OCI-LY1 (cell line): ENCODE measurements around the gene FBXO8.

Source experiments
- CTCF ChIP-seq: fragments of 200-600 bp; sonication (generic), shearing (Covaris generic); IDR thresholded peaks from 2 replicates; pipeline ENCODE4 v1.5.1; 2017; ENCODE audit warnings: mild to moderate bottlenecking, antibody characterized with exemption, low read length, moderate library complexity, mixed read lengths
- EZH2 ChIP-seq: fragments of 200-600 bp; sonication (generic), shearing (Covaris generic); IDR thresholded peaks from 2 replicates; pipeline ENCODE4 v1.8.0; 2017; ENCODE audit warnings: borderline replicate concordance, mixed run types, mild to moderate bottlenecking, antibody characterized with exemption, low read length, moderate library complexity, mixed read lengths

GRCh38 chr4:174216799-174217272, 66.6 kb downstream of the FBXO8 start:
- TF ChIP-seq CTCF (no peak), EZH2 (no peak)
